ENCODE measurements around the gene CNTLN.
"Not testable (repeated sequence)": the region's sequence is repeated elsewhere in the genome, so short reads cannot be mapped to it uniquely, and the experiment has no call there.

Gene CNTLN

GRCh38 chr9:17322882-17323864 is 188.3 kb downstream of the CNTLN start:
- DNase-seq, result no peak

- no peak for DNase-seq
Measured at GRCh38 chr9:17328331-17328730, 193.5 kb downstream of the CNTLN start.

- no peak for DNase-seq
Measured at GRCh38 chr9:17330097-17330496, 195.3 kb downstream of the CNTLN start.

GRCh38 chr9:17332115-17332514 is 197.3 kb downstream of the CNTLN start:
- no peak for DNase-seq

- no peak for DNase-seq
Measured at GRCh38 chr9:17339156-17339555, 204.3 kb downstream of the CNTLN start.

GRCh38 chr9:17342696-17343095 is 207.9 kb downstream of the CNTLN start:
- DNase-seq, result no peak

GRCh38 chr9:17349831-17350230 is 215.0 kb downstream of the CNTLN start:
- DNase-seq, result no peak

GRCh38 chr9:17354006-17354405 is 219.2 kb downstream of the CNTLN start:
- not testable (repeated sequence) for DNase-seq

- no peak for DNase-seq
Measured at GRCh38 chr9:17361378-17361777, 226.5 kb downstream of the CNTLN start.

GRCh38 chr9:17367035-17367434 is 232.2 kb downstream of the CNTLN start:
- no peak for DNase-seq

- DNase-seq, result no peak
Measured at GRCh38 chr9:17380126-17380861, 245.5 kb downstream of the CNTLN start.

GRCh38 chr9:17387565-17387964 is 252.7 kb downstream of the CNTLN start:
- DNase-seq, result no peak

- DNase-seq, result no peak
Measured at GRCh38 chr9:17389026-17389425, 254.2 kb downstream of the CNTLN start.

GRCh38 chr9:17394881-17395510 is 260.2 kb downstream of the CNTLN start:
- no peak for DNase-seq

GRCh38 chr9:17397166-17397728 is 262.4 kb downstream of the CNTLN start:
- DNase-seq, result not testable (repeated sequence)

- no peak for DNase-seq
Measured at GRCh38 chr9:17398350-17398749, 263.5 kb downstream of the CNTLN start.

- DNase-seq, result no peak
Measured at GRCh38 chr9:17401858-17402257, 267.0 kb downstream of the CNTLN start.

GRCh38 chr9:17402309-17402708 is 267.5 kb downstream of the CNTLN start:
- no peak for DNase-seq

- no peak for DNase-seq
Measured at GRCh38 chr9:17403539-17403938, 268.7 kb downstream of the CNTLN start.

GRCh38 chr9:17414986-17415385 is 280.1 kb downstream of the CNTLN start:
- DNase-seq, result no peak

- no peak for DNase-seq
Measured at GRCh38 chr9:17422994-17423680, 288.3 kb downstream of the CNTLN start.

GRCh38 chr9:17423681-17424011 is 288.8 kb downstream of the CNTLN start:
- no peak for DNase-seq

GRCh38 chr9:17425384-17425783 is 290.5 kb downstream of the CNTLN start:
- no peak for DNase-seq
